Transverse colon (tissue), 4 donors: ENCODE data around the gene GLRX.
"Not testable (repeated sequence)": the region's sequence is repeated elsewhere in the genome, so short reads cannot be mapped to it uniquely, and the experiment has no call there.

ENCODE experiments used
- CTCF ChIP-seq, 5 experiments: fragments of 200-600 bp in 3 of 5; fragments of 450-650 bp in 2 of 5; sonication (generic) in 3 of 5; IDR thresholded peaks; 1 replicate in 2 of 5; 2 replicates in 3 of 5; pipeline ENCODE4 v1.5.1; 2016 to 2017; ENCODE audit warnings: antibody characterized with exemption in 5 of 5, inconsistent platforms in 3 of 5, mild to moderate bottlenecking in 2 of 5, moderate library complexity in 1 of 5
- EP300 ChIP-seq: sonication (generic); formaldehyde crosslinking; IDR thresholded peaks from one replicate; pipeline ENCODE4 v1.6.1; 2017; ENCODE audit warnings: antibody characterized with exemption, low read depth
- POLR2A ChIP-seq: fragments of 450-650 bp; IDR thresholded peaks from one replicate; pipeline ENCODE4 v1.6.1; 2016; ENCODE audit warnings: antibody characterized with exemption, mild to moderate bottlenecking, moderate library complexity
- POLR2AphosphoS5 ChIP-seq, 3 donors: sonication (generic); formaldehyde crosslinking; IDR thresholded peaks; one replicate each; pipeline ENCODE4 v1.6.1; 2016; ENCODE audit warnings: antibody characterized with exemption in 3 of 3

GRCh38 chr5:95811461-95812073 is 11.0 kb downstream of the GLRX start:
- TF ChIP-seq CTCF (IDR thresholded peaks at IDR 0.05); EP300; POLR2AphosphoS5 (IDR thresholded peaks at IDR 0.05); POLR2A: not testable (repeated sequence)
